ENCODE data around the gene MMAB.

Gene MMAB

DNA sequence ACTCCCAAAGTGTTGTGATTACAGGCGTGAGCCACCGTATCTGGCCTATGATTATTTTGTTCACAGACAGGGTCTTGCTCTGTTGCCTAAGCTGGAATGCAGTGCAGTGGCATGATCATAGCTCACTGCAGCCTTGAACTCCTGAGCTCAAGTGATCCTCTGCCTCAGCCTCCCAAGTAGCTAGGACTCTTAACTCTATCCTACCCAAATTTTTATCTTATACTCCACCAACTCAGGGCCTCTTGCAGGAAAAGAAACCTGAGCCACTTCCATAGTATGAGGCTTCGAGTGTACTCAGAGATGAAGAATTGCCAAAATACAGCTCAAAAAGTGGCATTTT is 828 bp downstream of the MMAB start:
- no peak for TF ChIP-seq CTCF (IDR thresholded peaks at IDR 0.05; ENCODE audit: low read depth, low read length, missing control alignments)
- peak overlapping the region; percentile 90 for H3K4me3 ChIP-seq (ENCODE audit: low read depth, low read length)
- DNase-seq (ENCODE audit: low read depth): no peak

DNA sequence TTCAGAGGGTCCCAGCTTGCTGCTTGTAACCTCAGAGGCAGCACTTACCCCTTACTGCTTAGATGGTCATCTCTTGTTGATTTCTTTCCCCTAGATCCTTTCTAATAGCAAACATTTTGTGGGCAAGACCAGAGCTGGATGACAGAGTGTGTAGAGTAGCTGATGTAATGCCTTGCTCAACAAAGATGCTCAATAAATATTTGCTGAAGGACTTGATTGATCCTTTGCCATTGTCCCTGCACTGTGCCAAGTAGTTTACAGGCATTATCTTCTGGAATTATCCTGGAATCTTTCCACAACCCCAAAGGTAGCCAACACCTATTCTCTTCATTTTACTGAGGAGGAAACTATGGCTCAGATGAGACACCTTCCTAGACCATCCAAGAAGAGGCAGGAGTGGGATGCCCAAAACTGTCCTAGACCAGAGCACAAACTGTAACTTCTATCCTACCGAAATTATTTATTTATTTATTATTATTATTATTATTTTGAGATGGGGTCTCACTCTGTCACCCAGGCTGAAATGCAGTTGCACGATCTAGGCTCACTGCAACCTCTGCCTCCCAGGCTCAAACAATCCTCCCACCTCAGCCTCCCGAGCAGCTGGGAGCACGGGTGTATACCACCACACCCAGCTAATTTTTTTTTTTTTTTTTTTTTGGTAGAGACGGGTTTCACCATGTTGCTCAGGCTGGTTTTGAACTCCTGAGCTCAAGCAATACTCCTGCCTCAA is 1.4 kb downstream of the MMAB start:
- no peak for DNase-seq (ENCODE audit: low read depth)
- TF ChIP-seq CTCF (IDR thresholded peaks at IDR 0.05; ENCODE audit: low read depth, low read length, missing control alignments): no peak
- H3K4me3 ChIP-seq (ENCODE audit: low read depth, low read length): peak overlapping the region; percentile 90; the same call in 1 of the 2 replicates

DNA sequence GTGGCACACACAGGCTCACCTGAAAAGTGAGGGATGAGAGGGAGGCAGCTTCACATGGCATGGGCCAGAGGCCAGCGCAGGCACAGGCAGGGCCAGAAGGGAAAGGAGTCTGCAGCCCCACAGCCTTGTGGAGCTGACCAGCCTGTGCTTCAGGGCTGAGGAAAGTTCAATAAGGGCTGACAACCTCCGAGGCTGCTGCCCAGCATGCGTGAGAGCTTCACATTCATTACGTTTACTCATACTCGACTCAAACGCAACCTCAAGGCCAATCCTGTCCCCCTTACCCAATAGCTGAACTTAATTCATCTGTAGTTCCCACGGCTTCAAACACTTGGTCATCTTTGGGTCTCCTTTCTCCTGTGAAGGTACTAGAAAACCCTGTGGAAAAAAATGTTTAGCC is 4.8 kb downstream of the MMAB start:
- no peak for TF ChIP-seq CTCF (IDR thresholded peaks at IDR 0.05; ENCODE audit: low read depth, low read length, missing control alignments)
- no peak for DNase-seq (ENCODE audit: low read depth)
- H3K4me3 ChIP-seq (ENCODE audit: low read depth, low read length): no peak overlapping the region

- no peak for TF ChIP-seq CTCF (IDR thresholded peaks at IDR 0.05; ENCODE audit: low read depth, low read length, missing control alignments)
- no peak for DNase-seq (ENCODE audit: low read depth)
- H3K4me3 ChIP-seq (ENCODE audit: low read depth, low read length): no peak overlapping the region
These were observed 5.3 kb downstream of the MMAB start for GRCh38 chr12:109567967-109568366.

DNA sequence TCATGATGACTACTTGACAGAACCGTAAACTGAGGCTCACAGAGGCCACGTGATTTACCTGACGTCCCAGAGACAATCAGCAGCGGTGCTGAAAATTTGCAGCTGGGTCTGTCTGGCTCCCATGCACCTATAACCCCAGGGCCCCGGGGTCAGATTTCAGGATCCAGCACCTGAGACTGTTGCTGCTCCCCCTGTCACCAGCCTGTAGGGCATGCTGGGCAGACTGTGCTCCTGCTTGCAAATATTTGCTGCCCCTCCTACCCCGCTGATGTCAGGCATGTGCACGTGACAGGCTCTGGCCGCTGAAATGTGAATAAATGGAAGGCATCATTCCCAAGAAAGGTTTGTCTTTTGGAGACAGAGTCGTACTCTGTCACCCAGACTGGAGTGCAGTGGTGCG is 6.0 kb downstream of the MMAB start:
- no peak overlapping the region for H3K4me3 ChIP-seq (ENCODE audit: low read depth, low read length)
- no peak for DNase-seq (ENCODE audit: low read depth)
- TF ChIP-seq CTCF (IDR thresholded peaks at IDR 0.05; ENCODE audit: low read depth, low read length, missing control alignments): no peak

GRCh38 chr12:109566424-109566823 is 6.9 kb downstream of the MMAB start:
- TF ChIP-seq CTCF (IDR thresholded peaks at IDR 0.05; ENCODE audit: low read depth, low read length, missing control alignments): no peak
- H3K4me3 ChIP-seq (ENCODE audit: low read depth, low read length): no peak overlapping the region
- no peak for DNase-seq (ENCODE audit: low read depth)
